Astrocyte (in vitro differentiated cells and primary cell): ENCODE data around the gene ABHD15.

Source experiments
- EZH2 ChIP-seq: IDR thresholded peaks from 2 replicates; pipeline ENCODE4 v1.6.1; 2012; ENCODE audit warnings: mild to moderate bottlenecking, low read length, inconsistent platforms; ENCODE audit not compliant: insufficient read depth
- TF ChIP-seq, protein P1 (sequence below): IDR thresholded peaks from 2 replicates; pipeline ENCODE4 v1.5.1; 2011; ENCODE audit warnings: low read depth, mild to moderate bottlenecking, inconsistent platforms, low read length, moderate library complexity; ENCODE audit not compliant: insufficient read depth

DNA sequence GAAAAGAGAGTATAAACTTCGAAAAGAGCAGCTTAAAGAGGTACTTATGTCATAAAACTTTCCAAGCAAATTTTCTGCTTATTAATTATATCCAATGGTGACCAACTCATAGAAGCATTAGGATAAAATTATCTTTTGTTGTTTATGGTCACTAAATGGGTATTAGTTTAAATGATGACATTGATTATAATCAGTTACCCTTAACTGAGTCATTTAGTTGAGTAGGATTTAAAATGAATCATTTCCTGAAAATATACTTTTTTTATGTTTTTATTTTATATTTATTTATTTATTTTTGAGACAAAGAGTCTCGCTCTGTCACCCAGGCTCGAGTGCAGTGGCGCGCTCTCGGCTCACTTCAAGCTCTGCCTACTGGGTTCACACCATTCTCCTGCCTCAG is 55.9 kb downstream of the ABHD15 start:
- TF ChIP-seq, protein P1, sequence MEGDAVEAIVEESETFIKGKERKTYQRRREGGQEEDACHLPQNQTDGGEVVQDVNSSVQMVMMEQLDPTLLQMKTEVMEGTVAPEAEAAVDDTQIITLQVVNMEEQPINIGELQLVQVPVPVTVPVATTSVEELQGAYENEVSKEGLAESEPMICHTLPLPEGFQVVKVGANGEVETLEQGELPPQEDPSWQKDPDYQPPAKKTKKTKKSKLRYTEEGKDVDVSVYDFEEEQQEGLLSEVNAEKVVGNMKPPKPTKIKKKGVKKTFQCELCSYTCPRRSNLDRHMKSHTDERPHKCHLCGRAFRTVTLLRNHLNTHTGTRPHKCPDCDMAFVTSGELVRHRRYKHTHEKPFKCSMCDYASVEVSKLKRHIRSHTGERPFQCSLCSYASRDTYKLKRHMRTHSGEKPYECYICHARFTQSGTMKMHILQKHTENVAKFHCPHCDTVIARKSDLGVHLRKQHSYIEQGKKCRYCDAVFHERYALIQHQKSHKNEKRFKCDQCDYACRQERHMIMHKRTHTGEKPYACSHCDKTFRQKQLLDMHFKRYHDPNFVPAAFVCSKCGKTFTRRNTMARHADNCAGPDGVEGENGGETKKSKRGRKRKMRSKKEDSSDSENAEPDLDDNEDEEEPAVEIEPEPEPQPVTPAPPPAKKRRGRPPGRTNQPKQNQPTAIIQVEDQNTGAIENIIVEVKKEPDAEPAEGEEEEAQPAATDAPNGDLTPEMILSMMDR, result no peak
- TF ChIP-seq EZH2, result no peak
